Measurements from ENCODE around the gene REXO5. TPM values are rescaled to one million over a fixed set of nuclear protein-coding genes. Genes with fewer than 3 reads are reported as not detected.
"Not testable (repeated sequence)": the region's sequence is repeated elsewhere in the genome, so short reads cannot be mapped to it uniquely, and the experiment has no call there.

REXO5 gene
- total RNA-seq, 2 experiments from 2014 or later = 10.6 to 11.2 TPM

DNA sequence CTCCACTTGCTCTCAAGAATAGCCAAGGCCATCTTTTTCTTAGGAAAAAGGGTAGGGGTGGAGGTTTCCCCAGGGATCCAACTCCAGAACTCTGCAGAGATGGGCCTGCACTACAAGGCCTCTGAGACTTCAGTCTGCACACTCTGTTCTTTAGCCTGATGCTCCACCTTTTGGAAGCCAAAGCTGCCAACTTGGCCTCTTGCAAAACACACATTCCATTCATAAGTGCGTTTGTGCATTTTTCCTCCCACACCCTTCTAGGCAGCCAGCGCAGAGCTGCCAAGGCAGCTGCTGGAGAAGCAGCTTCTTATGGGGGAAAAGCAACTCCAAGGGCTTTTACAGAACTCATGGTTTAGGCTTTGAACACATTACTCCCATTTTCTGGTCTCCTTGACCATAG is 45.3 kb downstream of the REXO5 start:
- H3K4me3 Mint-ChIP-seq = no peak overlapping the region
- peaks cover 20% of the 10 kb centered on the region for H3K36me3 Mint-ChIP-seq (ENCODE audit: low read depth)
- no peak overlapping the region for H3K27ac Mint-ChIP-seq
- no peaks in the 10 kb centered on the region for H3K27me3 Mint-ChIP-seq (ENCODE audit: low read depth)
- peaks cover 31% of the 10 kb centered on the region for H3K4me1 Mint-ChIP-seq (ENCODE audit: low read depth)
- ATAC-seq (no peak), DNase-seq (no peak)
- ChIA-PET POLR2A (interaction anchor here (1.6 kb wide), 1 partner anchor 48 kb away, joined by 4 read pairs; the partner anchor contains the start of gene DCUN1D3), CTCF (interaction anchor here (1.1 to 4.0 kb wide), 11 partner anchors 14 to 232 kb away, joined by 3 to 42 read pairs (median 8); partner anchors contain the start of genes DCUN1D3 and LYRM1)
- no peaks in the 10 kb centered on the region for H3K9me3 Mint-ChIP-seq (ENCODE audit: insufficient read depth)

DNA sequence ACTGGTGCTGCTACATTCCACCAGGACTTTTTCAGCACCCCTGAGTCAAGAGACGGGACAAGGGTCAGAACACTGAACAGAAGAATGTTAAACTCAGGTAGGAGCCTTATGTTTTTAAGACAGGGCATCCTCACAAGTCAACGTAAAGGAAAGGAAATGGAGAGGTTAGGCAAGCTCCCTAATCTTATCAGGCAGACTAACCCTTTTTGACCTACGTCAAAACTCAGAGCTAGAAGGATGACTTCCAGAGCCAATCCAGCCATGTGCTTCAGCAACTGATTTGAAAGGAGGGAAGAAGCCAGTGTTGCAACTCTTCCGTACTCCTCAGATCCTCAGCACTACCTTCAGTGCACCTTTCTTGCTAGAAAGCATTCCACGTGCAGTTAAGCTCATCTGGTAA is 46.8 kb downstream of the REXO5 start:
- Mint-ChIP-seq H3K4me3 (no peak overlapping the region), H3K36me3 (ENCODE audit: low read depth) (peaks cover 18% of the 10 kb centered on the region), H3K27ac (no peak overlapping the region), H3K27me3 (ENCODE audit: low read depth) (no peaks in the 10 kb centered on the region), H3K4me1 (ENCODE audit: low read depth) (peaks cover 24% of the 10 kb centered on the region), H3K9me3 (ENCODE audit: insufficient read depth) (no peaks in the 10 kb centered on the region)
- DNase-seq = no peak
- no peak for ATAC-seq
- ChIA-PET CTCF (interaction anchor here (0.5 to 1.7 kb wide), 6 partner anchors 22 to 337 kb away, joined by 3 to 9 read pairs (median 4); partner anchors contain the start of genes DCUN1D3, ERI2, LYRM1 and REXO5), POLR2A (no interaction called here)

DNA sequence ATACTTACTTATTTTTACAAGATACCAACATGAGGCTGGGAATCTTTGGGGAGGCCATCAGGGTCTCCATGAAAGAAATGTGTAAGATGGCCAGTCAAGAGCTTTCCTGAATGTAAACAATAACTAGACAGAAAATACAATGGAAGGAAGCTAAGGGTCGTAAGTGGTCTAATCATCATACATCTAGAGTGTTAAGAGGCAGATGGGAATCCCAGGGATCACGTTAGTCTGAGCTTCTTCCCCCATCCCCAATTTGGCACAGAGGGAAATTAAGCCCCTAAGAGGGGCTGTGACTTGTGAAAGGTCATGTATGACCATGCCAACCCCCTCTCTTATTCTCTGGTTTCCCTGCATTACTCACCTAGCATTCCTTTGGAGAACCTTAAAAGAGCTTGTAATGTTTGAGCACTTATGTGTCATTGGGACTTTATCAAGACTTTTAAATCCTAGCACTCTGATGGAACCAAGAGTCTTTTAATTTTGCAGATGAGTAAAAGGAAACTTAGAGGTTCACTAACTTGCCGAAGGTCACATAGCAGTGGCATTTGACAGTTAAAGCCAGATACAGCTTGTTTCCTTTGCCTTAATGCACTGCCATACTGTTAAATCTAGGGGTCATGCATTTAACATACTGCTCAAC is 47.8 kb downstream of the REXO5 start:
- DNase-seq (no peak), ATAC-seq (no peak)
- Mint-ChIP-seq H3K27me3 (ENCODE audit: low read depth) (no peaks in the 10 kb centered on the region), H3K9me3 (ENCODE audit: insufficient read depth) (no peaks in the 10 kb centered on the region), H3K27ac (no peak overlapping the region), H3K4me3 (no peak overlapping the region), H3K4me1 (ENCODE audit: low read depth) (peaks cover 24% of the 10 kb centered on the region), H3K36me3 (ENCODE audit: low read depth) (peaks cover 18% of the 10 kb centered on the region)
- ChIA-PET POLR2A (interaction anchor here (1.0 to 1.2 kb wide), 2 partner anchors 21 to 46 kb away, joined by 4 read pairs; partner anchors contain the start of genes DCUN1D3 and LYRM1), CTCF (interaction anchor here (1.3 kb wide), 2 partner anchors 21 to 46 kb away, joined by 4 to 9 read pairs; partner anchors contain the start of genes DCUN1D3 and LYRM1)

DNA sequence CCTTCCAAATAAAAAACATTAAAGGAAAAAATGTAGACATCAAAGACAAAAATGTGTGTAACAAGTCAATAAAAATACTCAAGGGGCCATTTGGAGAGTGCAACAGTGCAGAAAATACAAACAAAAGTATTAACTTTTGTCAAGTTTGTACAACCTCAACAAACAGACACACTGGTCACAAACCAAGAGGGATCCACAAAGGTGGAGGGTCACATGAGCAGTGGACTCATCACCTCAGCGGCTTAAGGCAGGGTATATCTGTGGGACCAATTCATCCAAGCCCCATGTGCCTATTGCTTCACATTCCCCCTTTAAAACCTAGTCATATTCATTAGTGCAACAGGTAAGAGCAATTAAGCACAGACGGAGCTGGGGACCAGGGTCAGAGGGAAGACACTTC is 48.6 kb downstream of the REXO5 start:
- no peak for DNase-seq
- H3K27ac Mint-ChIP-seq = no peak overlapping the region
- CTCF ChIA-PET = interaction anchor here (1.9 kb wide), 1 partner anchor 20 kb away, joined by 6 read pairs; no protein-coding TSS in a partner anchor
- H3K4me3 Mint-ChIP-seq = no peak overlapping the region
- POLR2A ChIA-PET = interaction anchor here (1.2 kb wide), 1 partner anchor 45 kb away, joined by 4 read pairs; the partner anchor contains the start of genes DCUN1D3 and LYRM1
- peaks cover 21% of the 10 kb centered on the region for H3K36me3 Mint-ChIP-seq (ENCODE audit: low read depth)
- H3K27me3 Mint-ChIP-seq (ENCODE audit: low read depth) = no peaks in the 10 kb centered on the region
- no peaks in the 10 kb centered on the region for H3K9me3 Mint-ChIP-seq (ENCODE audit: insufficient read depth)
- H3K4me1 Mint-ChIP-seq (ENCODE audit: low read depth) = peaks cover 19% of the 10 kb centered on the region
- ATAC-seq = no peak

DNA sequence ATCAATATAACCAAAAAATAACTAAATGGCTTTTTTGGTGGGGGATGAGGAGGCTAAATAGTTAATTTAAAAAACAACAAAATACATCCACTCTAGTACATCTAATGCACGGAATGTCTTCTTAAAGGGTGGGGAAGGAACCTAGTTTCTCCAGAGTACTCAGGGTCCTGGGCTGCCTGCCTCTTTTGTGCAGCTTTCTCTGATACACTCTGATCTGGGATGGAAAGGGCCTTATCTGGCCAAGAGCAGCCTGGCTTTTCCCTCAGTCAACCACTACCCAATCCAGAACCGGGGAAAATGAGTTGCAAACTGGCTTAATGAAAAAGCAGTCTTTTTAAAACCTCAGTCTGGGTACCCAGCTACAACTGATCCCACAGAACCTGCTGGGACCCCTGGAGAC is 51.0 kb downstream of the REXO5 start:
- ChIA-PET POLR2A (interaction anchor here (1.5 kb wide), 1 partner anchor 17 kb away, joined by 4 read pairs; no protein-coding TSS in a partner anchor), CTCF (interaction anchor here (0.9 to 1.8 kb wide), 2 partner anchors 9 to 51 kb away, joined by 3 to 5 read pairs; partner anchors contain the start of genes ERI2 and REXO5)
- H3K27me3 Mint-ChIP-seq (ENCODE audit: low read depth) = no peaks in the 10 kb centered on the region
- H3K36me3 Mint-ChIP-seq (ENCODE audit: low read depth) = peaks cover 27% of the 10 kb centered on the region
- ATAC-seq (no peak), DNase-seq (no peak)
- no peaks in the 10 kb centered on the region for H3K9me3 Mint-ChIP-seq (ENCODE audit: insufficient read depth)
- no peak overlapping the region for H3K4me3 Mint-ChIP-seq
- H3K27ac Mint-ChIP-seq = no peak overlapping the region
- peaks cover 10% of the 10 kb centered on the region for H3K4me1 Mint-ChIP-seq (ENCODE audit: low read depth)

DNA sequence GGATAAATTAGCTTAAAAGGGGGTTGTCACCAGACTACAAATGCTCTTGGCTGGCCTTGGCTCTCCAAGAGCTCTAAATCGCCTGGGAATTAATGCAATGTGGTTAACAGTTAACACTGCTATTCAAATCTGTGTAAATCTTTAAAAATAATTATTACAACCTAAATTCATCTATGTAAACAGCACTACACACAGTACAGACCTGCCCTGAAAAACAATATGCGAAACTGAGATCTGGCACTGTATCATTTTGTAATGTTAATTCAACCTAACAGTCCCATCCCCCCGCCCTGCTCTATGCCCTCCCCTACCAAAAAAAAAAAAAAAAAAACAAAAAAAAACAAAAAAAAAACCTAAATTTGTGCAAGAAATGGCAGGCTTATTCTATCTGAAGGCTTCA is 52.9 kb downstream of the REXO5 start:
- H3K4me1 Mint-ChIP-seq (ENCODE audit: low read depth) = peaks cover 10% of the 10 kb centered on the region
- no peaks in the 10 kb centered on the region for H3K9me3 Mint-ChIP-seq (ENCODE audit: insufficient read depth)
- no peak for ATAC-seq
- DNase-seq = no peak
- H3K27me3 Mint-ChIP-seq (ENCODE audit: low read depth) = no peaks in the 10 kb centered on the region
- H3K27ac Mint-ChIP-seq = no peak overlapping the region
- CTCF ChIA-PET = no interaction called here
- H3K4me3 Mint-ChIP-seq = no peak overlapping the region
- POLR2A ChIA-PET = no interaction called here
- H3K36me3 Mint-ChIP-seq (ENCODE audit: low read depth) = peaks cover 29% of the 10 kb centered on the region

DNA sequence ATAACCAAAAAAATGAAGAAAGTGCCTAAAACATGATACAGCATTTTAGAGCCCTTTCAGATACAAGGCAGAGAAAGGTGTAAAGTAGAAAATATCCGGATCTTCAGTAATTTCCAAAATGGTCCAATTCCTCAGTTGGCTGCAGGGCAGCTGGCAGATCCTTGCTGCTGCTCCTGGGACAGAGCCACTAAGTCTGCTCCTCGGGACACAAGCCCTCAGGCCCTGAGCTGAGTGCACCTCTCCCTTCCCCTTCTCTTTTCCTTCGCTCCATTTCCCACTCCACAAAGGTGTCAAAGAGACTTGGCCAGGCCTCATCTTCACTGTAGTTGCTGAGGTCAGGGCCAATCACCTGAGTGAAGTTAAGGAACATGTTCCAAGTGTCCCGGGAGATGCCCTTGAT is 53.4 kb downstream of the REXO5 start:
- DNase-seq = no peak
- no peak overlapping the region for H3K4me3 Mint-ChIP-seq
- POLR2A ChIA-PET = no interaction called here
- H3K27me3 Mint-ChIP-seq (ENCODE audit: low read depth) = no peaks in the 10 kb centered on the region
- no peak overlapping the region for H3K27ac Mint-ChIP-seq
- CTCF ChIA-PET = no interaction called here
- peaks cover 32% of the 10 kb centered on the region for H3K36me3 Mint-ChIP-seq (ENCODE audit: low read depth)
- H3K9me3 Mint-ChIP-seq (ENCODE audit: insufficient read depth) = no peaks in the 10 kb centered on the region
- peaks cover 13% of the 10 kb centered on the region for H3K4me1 Mint-ChIP-seq (ENCODE audit: low read depth)
- ATAC-seq = no peak

DNA sequence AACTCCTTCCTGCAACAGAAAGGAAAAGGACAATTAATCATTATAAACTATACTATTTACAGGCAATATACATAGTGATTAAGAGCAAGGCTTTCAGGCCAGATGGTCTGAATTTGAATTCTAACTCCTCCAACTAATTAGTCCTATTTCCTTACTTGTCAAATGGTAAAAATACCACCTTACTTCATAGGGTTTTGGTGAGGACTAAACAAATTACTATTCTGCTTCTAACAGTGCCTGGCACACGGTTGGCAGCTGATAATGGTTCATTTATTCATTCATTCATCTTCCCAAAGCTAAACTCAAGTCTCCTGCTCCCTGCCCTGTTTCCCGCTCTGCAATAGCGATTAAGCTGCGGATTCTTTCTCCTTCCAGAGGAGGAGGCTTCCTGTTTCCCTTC is 54.0 kb downstream of the REXO5 start:
- no peak for DNase-seq
- no peaks in the 10 kb centered on the region for H3K9me3 Mint-ChIP-seq (ENCODE audit: insufficient read depth)
- POLR2A ChIA-PET = no interaction called here

DNA sequence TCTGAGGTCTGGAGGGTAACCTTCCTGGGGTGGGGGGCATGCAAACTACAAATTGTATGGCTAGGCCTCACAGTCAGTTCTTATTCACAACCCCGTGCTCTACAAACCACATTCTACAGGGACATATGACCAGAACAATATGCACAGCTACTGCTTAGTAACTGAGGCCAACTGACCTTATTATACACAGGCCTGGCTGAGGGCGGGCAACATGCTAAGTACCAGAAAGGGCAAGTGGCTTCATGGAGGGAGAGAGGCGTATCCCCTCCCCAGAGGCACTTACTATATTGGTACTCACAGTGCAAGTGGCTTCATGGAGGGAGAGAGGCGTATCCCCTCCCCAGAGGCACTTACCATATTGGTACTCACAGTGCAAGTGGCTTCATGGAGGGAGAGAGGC is 54.7 kb downstream of the REXO5 start:
- Mint-ChIP-seq H3K36me3 (ENCODE audit: low read depth) (peaks cover 27% of the 10 kb centered on the region), H3K4me1 (ENCODE audit: low read depth) (peaks cover 22% of the 10 kb centered on the region)
- DNase-seq; CTCF ChIA-PET; H3K4me3 Mint-ChIP-seq; H3K9me3 Mint-ChIP-seq (ENCODE audit: insufficient read depth); H3K27me3 Mint-ChIP-seq (ENCODE audit: low read depth); H3K27ac Mint-ChIP-seq; POLR2A ChIA-PET; ATAC-seq: not testable (repeated sequence)

More for the DNA sequence above, 54.0 kb downstream of the REXO5 start:
- peaks cover 30% of the 10 kb centered on the region for H3K36me3 Mint-ChIP-seq (ENCODE audit: low read depth)
- no peak overlapping the region for H3K4me3 Mint-ChIP-seq
- no peak for ATAC-seq
- H3K27me3 Mint-ChIP-seq (ENCODE audit: low read depth) = no peaks in the 10 kb centered on the region
- H3K27ac Mint-ChIP-seq = no peak overlapping the region
- CTCF ChIA-PET = no interaction called here
- peaks cover 15% of the 10 kb centered on the region for H3K4me1 Mint-ChIP-seq (ENCODE audit: low read depth)

DNA sequence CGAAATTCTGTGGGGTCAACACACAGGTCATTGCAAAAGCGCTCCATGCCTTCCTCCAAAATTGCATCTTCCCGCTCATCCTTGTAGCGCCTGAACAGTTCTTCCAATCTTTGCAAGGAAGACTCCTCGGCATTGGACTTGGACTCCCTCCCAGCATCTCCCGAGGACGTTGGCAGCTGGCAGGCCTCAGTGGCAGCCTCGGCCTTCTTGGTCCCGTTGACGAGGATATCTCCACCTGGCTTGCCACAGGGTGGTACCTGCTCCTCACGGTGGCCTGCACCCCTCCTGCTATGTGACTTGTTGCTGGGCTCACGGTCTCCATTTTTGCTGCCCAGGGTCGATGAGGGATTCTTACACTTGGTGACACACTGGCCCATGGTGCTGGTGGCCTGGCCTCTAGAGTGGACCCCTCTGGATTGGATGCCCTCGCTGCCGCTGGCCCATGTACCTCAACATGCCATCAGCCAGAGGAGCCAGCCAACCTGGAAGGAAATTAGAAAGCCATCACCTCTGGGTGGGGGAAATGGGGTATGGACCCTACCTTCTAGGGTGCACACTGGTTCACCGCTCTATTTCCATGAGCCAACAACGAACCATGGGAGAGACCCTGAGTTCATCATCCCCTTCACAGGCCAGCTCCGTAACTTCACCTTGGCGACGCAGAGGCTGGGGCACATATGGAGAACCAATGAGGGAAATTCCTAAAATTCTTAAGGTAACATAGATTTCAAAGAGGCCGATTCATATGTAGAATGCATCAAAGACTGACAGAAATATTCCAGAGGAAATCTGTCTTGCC is 56.0 kb downstream of the REXO5 start:
- H3K4me1 Mint-ChIP-seq (ENCODE audit: low read depth) = peaks cover 25% of the 10 kb centered on the region
- POLR2A ChIA-PET = interaction anchor here (0.5 kb wide), 1 partner anchor 28 kb away, joined by 3 read pairs; no protein-coding TSS in a partner anchor
- no peak overlapping the region for H3K4me3 Mint-ChIP-seq
- H3K36me3 Mint-ChIP-seq (ENCODE audit: low read depth) = peaks cover 31% of the 10 kb centered on the region
- CTCF ChIA-PET = no interaction called here
- no peak for ATAC-seq
- H3K9me3 Mint-ChIP-seq (ENCODE audit: insufficient read depth) = no peaks in the 10 kb centered on the region
- no peaks in the 10 kb centered on the region for H3K27me3 Mint-ChIP-seq (ENCODE audit: low read depth)
- H3K27ac Mint-ChIP-seq = no peak overlapping the region
- DNase-seq = no peak

DNA sequence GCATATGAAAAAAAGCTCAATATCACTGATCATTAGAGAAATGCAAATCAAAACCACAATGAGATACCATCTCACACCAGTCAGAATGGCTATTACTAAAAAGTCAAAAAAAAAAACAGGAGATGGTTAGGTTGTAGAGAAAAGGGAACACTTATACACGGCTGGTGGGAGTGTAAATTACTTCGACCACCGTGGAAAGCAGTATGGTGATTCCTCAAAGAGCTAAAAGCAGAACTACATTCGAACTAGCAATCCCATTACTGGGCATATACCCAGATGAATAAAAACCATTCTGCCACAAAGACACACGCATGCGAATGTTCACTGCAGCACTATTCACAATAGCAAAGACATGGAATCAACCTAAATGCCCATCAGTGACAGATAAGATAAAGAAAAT is 58.0 kb downstream of the REXO5 start:
- H3K4me1 Mint-ChIP-seq (ENCODE audit: low read depth) = peaks cover 26% of the 10 kb centered on the region
- CTCF ChIA-PET = interaction anchor here (1.3 to 4.1 kb wide), 2 partner anchors 10 to 14 kb away, joined by 3 to 34 read pairs; no protein-coding TSS in a partner anchor
- peaks cover 31% of the 10 kb centered on the region for H3K36me3 Mint-ChIP-seq (ENCODE audit: low read depth)
- ATAC-seq; H3K27me3 Mint-ChIP-seq (ENCODE audit: low read depth); H3K27ac Mint-ChIP-seq; H3K4me3 Mint-ChIP-seq; H3K9me3 Mint-ChIP-seq (ENCODE audit: insufficient read depth); DNase-seq; POLR2A ChIA-PET: not testable (repeated sequence)

Data from activated CD8-positive, alpha-beta T cell treated with anti-CD3 and anti-CD28 coated beads, Interleukin-2, amount 10 ng/mL, durations not matched to agents 7 days and 5 days (primary cell).